A673 (cell line): ENCODE measurements around the gene GDF3.

ENCODE experiments used
- EZH2 ChIP-seq: fragments of 200-600 bp; sonication (generic); IDR thresholded peaks from 2 replicates; pipeline ENCODE4 v1.6.1; 2017; ENCODE audit warnings: borderline replicate concordance, low read depth, mild to moderate bottlenecking, mixed read lengths, antibody characterized with exemption, low read length; ENCODE audit not compliant: poor library complexity, severe bottlenecking
- TF ChIP-seq, protein P1 (sequence below): fragments of 300-800, 200-600 bp; sonication (generic); conservative IDR thresholded peaks from 2 replicates; pipeline ENCODE4 v1.5.1; 2017; ENCODE audit warnings: low read depth, mild to moderate bottlenecking, antibody characterized with exemption, low read length, moderate library complexity, mixed read lengths

GRCh38 chr12:7645395-7646177 lies 50.0 kb downstream of the GDF3 start:
- TF ChIP-seq EZH2, result no peak
- TF ChIP-seq, protein P1, sequence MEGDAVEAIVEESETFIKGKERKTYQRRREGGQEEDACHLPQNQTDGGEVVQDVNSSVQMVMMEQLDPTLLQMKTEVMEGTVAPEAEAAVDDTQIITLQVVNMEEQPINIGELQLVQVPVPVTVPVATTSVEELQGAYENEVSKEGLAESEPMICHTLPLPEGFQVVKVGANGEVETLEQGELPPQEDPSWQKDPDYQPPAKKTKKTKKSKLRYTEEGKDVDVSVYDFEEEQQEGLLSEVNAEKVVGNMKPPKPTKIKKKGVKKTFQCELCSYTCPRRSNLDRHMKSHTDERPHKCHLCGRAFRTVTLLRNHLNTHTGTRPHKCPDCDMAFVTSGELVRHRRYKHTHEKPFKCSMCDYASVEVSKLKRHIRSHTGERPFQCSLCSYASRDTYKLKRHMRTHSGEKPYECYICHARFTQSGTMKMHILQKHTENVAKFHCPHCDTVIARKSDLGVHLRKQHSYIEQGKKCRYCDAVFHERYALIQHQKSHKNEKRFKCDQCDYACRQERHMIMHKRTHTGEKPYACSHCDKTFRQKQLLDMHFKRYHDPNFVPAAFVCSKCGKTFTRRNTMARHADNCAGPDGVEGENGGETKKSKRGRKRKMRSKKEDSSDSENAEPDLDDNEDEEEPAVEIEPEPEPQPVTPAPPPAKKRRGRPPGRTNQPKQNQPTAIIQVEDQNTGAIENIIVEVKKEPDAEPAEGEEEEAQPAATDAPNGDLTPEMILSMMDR, result peak; percentile 82
